KG1 (cell line): Measurements from ENCODE around the gene CPLX3.
"Not testable (repeated sequence)": the region's sequence is repeated elsewhere in the genome, so short reads cannot be mapped to it uniquely, and the experiment has no call there.

Experiments
- DNase-seq: peaks from one replicate; lab custom pipeline; 2025; lab: John Stamatoyannopoulos, UW

CPLX3 gene, protein sequence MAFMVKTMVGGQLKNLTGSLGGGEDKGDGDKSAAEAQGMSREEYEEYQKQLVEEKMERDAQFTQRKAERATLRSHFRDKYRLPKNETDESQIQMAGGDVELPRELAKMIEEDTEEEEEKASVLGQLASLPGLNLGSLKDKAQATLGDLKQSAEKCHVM

DNA sequence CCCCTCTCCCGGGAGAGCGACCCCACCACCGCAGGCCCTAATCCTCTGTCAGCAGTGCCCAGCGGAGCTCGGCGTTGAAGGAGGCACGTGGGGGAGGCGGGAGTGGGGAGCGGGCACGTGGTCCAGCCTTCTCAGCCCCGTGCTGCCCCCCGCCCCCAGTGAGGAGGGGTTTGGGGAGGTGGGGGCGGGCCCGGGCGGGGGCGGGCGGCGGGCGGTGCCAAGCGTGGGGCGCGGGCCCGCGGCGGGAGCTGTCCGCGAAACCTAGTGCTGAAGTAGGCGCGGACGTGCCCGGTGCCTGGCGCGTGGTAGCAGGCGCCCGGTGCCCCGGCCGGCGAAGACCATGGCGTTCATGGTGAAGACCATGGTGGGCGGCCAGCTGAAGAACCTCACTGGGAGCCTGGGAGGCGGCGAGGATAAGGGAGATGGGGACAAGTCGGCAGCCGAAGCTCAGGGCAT lies at the start of gene CPLX3:
TSS of gene CPLX3 (plus strand) at position 264 of the 456 bp plus-strand sequence. CDS start at position 341, 77 bp downstream.
- DNase-seq: no peak

GRCh38 chr15:74776821-74777768 lies 49.3 kb upstream of the CPLX3 start:
- peak; percentile 69 for DNase-seq

- no peak for DNase-seq
Observed at GRCh38 chr15:74777769-74778598, 48.4 kb upstream of the CPLX3 start.

GRCh38 chr15:74778599-74778970 lies 47.8 kb upstream of the CPLX3 start:
- DNase-seq: no peak

- no peak for DNase-seq
Observed at GRCh38 chr15:74779162-74779648, 47.2 kb upstream of the CPLX3 start.

GRCh38 chr15:74780523-74781430 lies 45.6 kb upstream of the CPLX3 start:
- DNase-seq: no peak

DNA sequence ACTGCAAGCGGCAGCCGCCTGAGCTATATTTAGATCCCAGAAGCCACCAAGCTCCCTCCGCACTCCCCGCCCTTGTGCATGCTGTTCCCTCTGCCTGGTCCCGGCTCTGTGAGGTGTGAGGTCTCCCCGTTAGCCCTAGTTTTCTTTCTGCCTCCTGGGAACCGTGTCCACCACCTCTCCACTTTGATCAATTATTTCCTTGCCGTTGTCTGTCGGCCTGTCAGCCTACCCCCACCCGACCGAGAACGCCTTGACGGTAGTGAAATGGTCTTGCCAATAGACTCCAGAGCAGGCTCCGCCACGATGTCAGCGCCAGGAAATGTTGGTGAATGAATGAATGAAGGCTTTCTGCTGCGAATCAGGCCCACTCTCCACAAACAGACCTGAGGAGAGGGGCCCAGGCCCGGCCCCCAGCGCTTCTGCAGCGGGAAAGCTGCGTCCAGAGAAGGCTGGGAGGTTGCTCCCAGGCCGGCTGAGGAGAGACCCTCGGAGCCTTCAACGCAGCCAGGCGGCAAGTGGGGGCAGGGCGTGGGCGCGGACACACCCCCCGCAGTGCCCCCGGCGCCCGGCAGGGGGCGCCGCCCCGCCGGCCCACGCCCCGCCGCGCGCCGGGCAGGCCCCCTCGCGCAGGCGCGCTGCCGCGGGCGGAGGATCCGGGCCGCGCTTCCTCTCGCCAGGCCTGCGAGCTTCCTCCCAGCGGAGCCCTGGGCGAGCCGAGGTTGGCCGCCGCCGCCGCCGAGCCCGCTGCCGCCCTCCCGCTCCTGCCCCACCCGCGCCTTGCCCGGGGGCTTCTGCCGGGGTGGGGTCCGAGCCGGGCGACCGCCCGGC lies 44.8 kb upstream of the CPLX3 start, which contains the start of gene CSK:
TSS of gene CSK (plus strand) at position 650 of the 828 bp plus-strand sequence. CDS start 16,218 bp downstream, outside the sequence.
- peak; percentile 53 for DNase-seq

- no peak for DNase-seq
Observed at GRCh38 chr15:74782259-74783071, 44.0 kb upstream of the CPLX3 start.

DNA sequence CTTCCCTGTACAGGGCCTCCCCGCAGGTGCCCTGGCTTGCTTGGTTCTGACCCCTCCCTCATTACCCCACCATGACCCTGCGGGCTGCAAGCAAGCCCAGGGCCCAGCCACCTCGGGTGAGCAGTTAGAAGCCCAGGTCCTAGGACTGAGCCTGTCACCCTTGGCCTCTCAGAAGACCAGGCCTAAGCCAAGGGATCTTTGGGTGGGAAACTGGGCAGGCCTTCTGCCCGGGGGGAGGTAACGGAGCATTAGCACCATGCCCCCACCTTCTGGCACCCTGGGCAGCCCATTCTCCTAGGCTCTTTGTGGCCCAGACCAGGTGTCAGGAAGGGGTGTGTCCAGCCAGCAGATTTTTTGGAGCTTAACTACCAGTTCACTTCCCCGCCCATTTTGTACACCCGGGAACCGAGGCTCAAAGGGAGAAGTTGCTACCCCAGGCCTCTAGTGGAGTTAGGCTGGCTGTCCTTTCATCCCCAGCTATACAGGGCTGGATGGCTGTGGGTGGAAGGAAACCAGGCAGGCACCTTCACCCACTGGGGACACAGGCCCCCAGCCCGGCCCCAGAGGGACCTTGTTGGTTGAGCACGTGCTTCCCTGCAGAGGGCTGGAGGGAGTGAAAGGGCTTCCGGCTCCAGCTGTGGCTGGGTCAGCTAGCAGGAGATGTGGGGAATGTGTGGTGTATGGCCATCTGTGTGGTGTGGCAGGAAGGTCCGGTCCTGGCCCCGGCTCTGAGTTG lies 43.2 kb upstream of the CPLX3 start:
- DNase-seq: peak; percentile 52

GRCh38 chr15:74783808-74784175 lies 42.6 kb upstream of the CPLX3 start:
- DNase-seq: no peak

- no peak for DNase-seq
Observed at GRCh38 chr15:74784426-74785193, 41.8 kb upstream of the CPLX3 start.

DNA sequence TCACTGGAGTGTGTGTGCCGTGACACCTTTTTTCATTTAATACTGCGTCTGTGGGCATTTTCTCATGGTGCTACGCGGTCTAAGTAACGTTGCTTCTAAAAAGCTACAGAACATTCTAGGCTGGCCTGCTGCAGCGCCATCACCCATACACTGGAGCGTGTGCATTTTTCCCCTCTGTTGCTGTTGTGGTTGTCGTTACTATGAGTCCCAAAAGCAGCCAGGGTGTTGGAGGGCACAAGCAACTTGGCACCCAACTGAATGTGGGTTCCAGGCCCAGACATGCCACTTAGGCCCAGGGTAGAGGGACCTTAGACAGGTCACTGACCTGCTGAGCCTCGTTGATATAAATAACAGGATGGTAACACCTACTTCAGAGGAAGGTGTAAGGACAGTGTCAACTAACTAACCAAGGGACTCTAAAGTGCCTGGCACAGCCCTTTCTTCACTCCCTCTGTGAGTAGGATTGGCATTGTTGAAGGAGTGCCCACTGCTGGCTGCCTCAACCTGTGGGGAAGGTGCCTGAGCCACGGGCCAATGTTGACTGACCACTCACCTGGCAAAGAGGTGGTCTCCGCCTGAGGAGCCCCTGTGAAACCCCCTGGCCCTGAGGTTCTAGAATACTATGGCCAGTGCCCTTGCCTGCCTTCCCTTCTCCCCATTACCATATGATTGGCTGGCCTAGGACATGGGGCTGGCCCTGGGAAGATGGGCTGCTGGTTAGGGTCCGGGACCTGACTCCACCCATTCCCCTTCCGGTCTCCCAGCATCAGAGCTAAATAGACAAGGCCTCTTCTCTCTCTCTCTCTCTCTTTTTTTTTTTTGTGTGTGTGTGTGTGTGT lies 41.0 kb upstream of the CPLX3 start:
- DNase-seq: no peak

DNA sequence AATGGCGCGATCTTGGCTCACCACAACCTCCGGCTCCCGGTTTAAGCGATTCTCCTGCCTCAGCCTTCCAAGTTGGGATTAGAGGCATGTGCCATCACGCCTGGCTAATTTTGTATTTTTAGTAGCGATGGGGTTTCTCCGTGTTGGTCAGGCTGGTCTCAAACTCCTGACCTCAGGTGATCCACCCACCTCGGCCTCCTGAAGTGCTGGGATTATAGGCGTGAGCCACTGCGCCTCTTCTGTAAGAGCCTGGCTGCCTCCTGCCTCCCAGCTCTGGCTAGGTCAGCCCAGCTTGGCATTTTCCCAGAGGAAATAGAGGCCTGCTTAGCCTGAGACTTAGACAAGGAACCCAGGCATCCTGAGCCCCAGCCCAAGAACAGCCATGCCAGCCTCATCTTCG lies 40.3 kb upstream of the CPLX3 start:
- DNase-seq: not testable (repeated sequence)

- no peak for DNase-seq
Observed at GRCh38 chr15:74786551-74787165, 39.8 kb upstream of the CPLX3 start.

DNA sequence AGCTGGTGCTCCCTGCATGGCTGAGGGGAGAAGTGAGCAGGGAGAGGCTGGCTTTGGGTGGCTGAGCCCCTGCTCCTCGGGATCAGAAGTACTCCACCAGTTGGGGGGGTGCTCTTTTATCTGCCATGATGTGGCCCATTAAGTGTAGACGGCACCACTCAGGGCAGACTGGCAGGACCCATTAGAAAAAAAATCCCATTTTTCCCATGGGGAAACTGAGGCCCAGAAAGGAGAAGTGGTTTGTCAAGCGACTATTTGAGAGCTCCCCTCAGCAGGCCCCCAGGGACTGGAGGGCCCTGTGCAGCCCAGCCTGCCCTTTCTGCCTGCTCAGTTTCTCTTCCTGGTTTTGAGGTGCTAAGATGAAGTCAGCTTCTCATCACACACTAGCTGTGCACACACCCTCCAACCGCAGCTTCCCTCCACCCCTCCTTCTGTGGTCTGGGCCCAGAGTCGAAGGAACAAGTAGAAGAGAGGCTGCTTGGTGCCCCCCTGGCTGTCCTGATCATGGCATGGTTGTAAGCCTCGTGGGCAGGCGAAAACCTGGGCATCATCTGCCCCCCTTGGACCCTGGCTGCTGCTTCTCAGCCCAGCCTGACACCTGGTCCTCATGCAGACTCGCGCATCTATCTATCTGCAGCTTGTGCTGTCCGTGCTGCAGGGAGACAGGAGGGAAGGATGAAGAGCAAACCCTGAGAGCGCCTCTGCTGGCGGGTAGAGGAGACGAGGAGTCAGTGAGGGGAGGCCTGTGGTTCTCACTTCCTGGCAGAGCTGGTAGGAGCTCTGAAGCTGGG lies 39.0 kb upstream of the CPLX3 start:
- peak; percentile 93 for DNase-seq
